Measurements from ENCODE around the gene MTUS2.

The MTUS2 gene

GRCh38 chr13:29227576-29227975 lies 407.4 kb downstream of the MTUS2 start:
- no peak for TF ChIP-seq CTCF (IDR thresholded peaks at IDR 0.05; ENCODE audit: low read depth, low read length, missing control alignments)
- DNase-seq (ENCODE audit: extremely low read depth, low read depth): no peak
- no peak overlapping the region for H3K4me3 ChIP-seq (replicated peaks; ENCODE audit: low read depth, low read length)

- DNase-seq (ENCODE audit: extremely low read depth, low read depth): no peak
- TF ChIP-seq CTCF (IDR thresholded peaks at IDR 0.05; ENCODE audit: low read depth, low read length, missing control alignments): no peak
- H3K4me3 ChIP-seq (replicated peaks; ENCODE audit: low read depth, low read length): no peak overlapping the region
Observed at GRCh38 chr13:29230299-29230845, 410.2 kb downstream of the MTUS2 start.

DNA sequence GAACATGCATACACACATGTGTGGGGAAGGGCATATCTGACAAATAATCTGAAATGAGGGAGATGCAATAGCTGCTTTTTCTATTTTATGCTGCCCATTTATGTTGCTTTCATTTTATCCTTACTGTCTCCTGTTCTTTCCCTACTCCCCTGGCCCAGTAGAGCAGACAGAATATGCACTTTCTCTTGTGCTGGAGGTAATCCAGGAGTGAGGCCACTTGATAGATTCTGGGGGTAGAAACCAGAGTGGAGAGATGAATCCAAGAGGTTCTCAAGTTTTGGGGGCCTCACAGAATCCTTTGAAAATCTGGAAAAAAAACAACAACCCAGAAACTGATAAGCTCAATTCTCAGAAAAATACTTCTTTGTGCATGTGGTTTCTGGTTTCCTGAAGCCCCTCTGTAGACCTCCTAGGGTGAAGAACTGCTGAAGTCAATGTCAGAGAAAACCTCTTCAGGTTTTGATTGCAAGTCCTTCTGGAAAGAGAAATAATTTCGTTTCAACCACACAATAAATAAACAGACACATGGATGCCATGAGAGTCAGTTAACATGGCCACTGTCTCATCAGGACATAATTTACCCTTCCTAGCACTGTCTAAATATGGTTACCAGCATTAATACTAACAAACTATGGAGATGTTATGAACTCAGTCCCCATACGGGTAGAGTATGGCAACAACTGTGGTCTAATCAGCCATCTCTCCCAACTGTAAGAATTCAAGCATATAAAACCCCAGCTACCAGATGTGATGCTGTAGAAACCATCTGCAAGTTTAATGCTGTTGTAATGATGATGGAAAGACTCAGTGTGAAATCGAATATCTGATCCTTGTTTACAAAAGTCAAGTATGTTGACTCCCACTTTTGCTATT lies 419.8 kb downstream of the MTUS2 start:
- no peak for DNase-seq (ENCODE audit: extremely low read depth, low read depth)
- TF ChIP-seq CTCF (IDR thresholded peaks at IDR 0.05; ENCODE audit: low read depth, low read length, missing control alignments): no peak
- no peak overlapping the region for H3K4me3 ChIP-seq (replicated peaks; ENCODE audit: low read depth, low read length)

- no peak for DNase-seq (ENCODE audit: extremely low read depth, low read depth)
- TF ChIP-seq CTCF (IDR thresholded peaks at IDR 0.05; ENCODE audit: low read depth, low read length, missing control alignments): no peak
- no peak overlapping the region for H3K4me3 ChIP-seq (replicated peaks; ENCODE audit: low read depth, low read length)
Observed at GRCh38 chr13:29254626-29255370, 434.7 kb downstream of the MTUS2 start.

- TF ChIP-seq CTCF (IDR thresholded peaks at IDR 0.05; ENCODE audit: low read depth, low read length, missing control alignments): no peak
- no peak overlapping the region for H3K4me3 ChIP-seq (replicated peaks; ENCODE audit: low read depth, low read length)
- DNase-seq (ENCODE audit: extremely low read depth, low read depth): no peak
Observed at GRCh38 chr13:29255567-29255966, 435.4 kb downstream of the MTUS2 start.

DNA sequence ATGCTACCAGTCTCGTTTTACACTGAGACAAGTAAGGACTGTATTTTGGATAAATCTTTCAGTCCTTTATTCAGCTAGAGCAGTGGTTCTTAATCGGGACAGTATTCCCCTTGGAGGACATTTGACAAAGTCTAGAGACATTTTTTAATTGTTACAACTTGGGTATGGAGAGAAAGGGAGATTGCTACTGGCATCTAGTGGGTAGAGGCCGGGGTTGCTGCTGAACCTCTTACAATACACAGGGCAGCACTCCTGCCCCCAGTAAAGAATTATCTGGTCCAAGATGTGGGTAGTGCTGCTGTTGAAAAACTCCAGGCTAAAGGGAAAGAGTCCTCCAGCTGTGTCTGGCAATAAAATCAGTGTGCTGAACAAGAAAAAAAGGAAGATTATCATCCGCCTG lies 440.5 kb downstream of the MTUS2 start:
- H3K4me3 ChIP-seq (replicated peaks; ENCODE audit: low read depth, low read length): no peak overlapping the region
- DNase-seq (ENCODE audit: extremely low read depth, low read depth): no peak
- TF ChIP-seq CTCF (IDR thresholded peaks at IDR 0.05; ENCODE audit: low read depth, low read length, missing control alignments): no peak

Measured in HFF-Myc (cell line).